ENCODE measurements around the gene PSMB11. TPM values are rescaled to one million over a fixed set of nuclear protein-coding genes. Genes with fewer than 3 reads are reported as not detected.

Gene PSMB11
- total and polyA plus RNA-seq, 2 donors (not counting 3 experiments of a cell fraction or from before 2014, with no cell fraction given), result not detected

DNA sequence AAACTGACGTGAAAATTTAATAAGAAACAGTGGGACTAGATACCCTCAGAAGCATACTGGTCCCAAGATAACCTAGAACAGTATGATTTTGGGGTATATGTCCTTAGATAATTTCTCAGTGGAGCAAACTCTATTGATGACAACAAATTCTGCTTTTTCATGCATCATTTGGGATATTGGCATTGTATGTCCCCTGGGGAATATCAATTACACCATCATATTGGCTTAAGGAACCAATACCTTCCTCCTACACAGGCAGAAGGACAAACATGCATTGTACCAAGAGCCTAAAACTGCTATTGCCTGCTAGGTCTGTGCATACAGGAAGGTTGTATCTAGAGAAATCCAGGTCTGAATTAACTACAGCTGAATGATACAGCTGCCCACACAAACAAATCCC is 32.9 kb downstream of the PSMB11 start:
- Histone ChIP-seq H3K9ac (replicated peaks; ENCODE audit: extremely low read depth, insufficient read depth, low read length) (no peak overlapping the region), H3K4me1 (ENCODE audit: control insufficient read depth, extremely low read depth, insufficient read depth, low read length) (peaks cover 34% of the 10 kb centered on the region), H3K4me3 (replicated peaks in 1 of 3; ENCODE audit: insufficient read depth in 1 of 3, low read depth in 1 of 3, low read length in 3 of 3) (no peak overlapping the region), H3K9me3 (replicated peaks; ENCODE audit: control insufficient read depth, insufficient read depth, low read length) (no peaks in the 10 kb centered on the region), H3K9me1 (replicated peaks; ENCODE audit: control insufficient read depth, extremely low read depth, insufficient read depth, low read length) (no peaks in the 10 kb centered on the region), H3K4me2 (ENCODE audit: insufficient read depth, low read length) (no peak overlapping the region), H3K79me2 (ENCODE audit: control insufficient read depth, insufficient read depth, low read length) (peaks cover 22% of the 10 kb centered on the region), H2AFZ (ENCODE audit: low read depth, low read length) (no peak overlapping the region), H4K20me1 (replicated peaks; ENCODE audit: control insufficient read depth, extremely low read depth, insufficient read depth, low read length) (no peaks in the 10 kb centered on the region), H3K27me3 (ENCODE audit: control insufficient read depth in 2 of 2, insufficient read depth in 2 of 2, low read length in 2 of 2) (no peaks in the 10 kb centered on the region), H3K36me3 (ENCODE audit: control insufficient read depth in 2 of 2, extremely low read depth in 1 of 2, insufficient read depth in 2 of 2, low read length in 2 of 2) (peaks cover 32 to 35% of the 10 kb centered on the region in 2 experiments), H3K27ac (ENCODE audit: insufficient read depth, low read depth, low read length) (no peak overlapping the region)
- no peak for TF ChIP-seq EZH2 (IDR thresholded peaks at IDR 0.05; ENCODE audit: borderline replicate concordance, low read depth, low read length, severe bottlenecking)
- TF ChIP-seq, protein P1, sequence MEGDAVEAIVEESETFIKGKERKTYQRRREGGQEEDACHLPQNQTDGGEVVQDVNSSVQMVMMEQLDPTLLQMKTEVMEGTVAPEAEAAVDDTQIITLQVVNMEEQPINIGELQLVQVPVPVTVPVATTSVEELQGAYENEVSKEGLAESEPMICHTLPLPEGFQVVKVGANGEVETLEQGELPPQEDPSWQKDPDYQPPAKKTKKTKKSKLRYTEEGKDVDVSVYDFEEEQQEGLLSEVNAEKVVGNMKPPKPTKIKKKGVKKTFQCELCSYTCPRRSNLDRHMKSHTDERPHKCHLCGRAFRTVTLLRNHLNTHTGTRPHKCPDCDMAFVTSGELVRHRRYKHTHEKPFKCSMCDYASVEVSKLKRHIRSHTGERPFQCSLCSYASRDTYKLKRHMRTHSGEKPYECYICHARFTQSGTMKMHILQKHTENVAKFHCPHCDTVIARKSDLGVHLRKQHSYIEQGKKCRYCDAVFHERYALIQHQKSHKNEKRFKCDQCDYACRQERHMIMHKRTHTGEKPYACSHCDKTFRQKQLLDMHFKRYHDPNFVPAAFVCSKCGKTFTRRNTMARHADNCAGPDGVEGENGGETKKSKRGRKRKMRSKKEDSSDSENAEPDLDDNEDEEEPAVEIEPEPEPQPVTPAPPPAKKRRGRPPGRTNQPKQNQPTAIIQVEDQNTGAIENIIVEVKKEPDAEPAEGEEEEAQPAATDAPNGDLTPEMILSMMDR (IDR thresholded peaks at IDR 0.05; ENCODE audit: extremely low read depth in 1 of 2, insufficient read depth in 1 of 2, low read depth in 1 of 2, low read length in 2 of 2), result no peak
- TF ChIP-seq FOS (IDR thresholded peaks at IDR 0.05; ENCODE audit: borderline replicate concordance, insufficient read depth, low read length), result no peak
- TF ChIP-seq GATA2 (IDR thresholded peaks at IDR 0.05; ENCODE audit: insufficient read depth, insufficient read length, low read depth, low read length), result no peak
- TF ChIP-seq JUN (IDR thresholded peaks at IDR 0.05; ENCODE audit: borderline replicate concordance, insufficient read depth, insufficient read length, low read depth), result no peak
- no peak for TF ChIP-seq MYC (IDR thresholded peaks at IDR 0.05; ENCODE audit: low read depth, low read length)
- TF ChIP-seq MAX (IDR thresholded peaks at IDR 0.05; ENCODE audit: insufficient read depth, insufficient read length), result no peak
- no peak for TF ChIP-seq POLR2AphosphoS5 (IDR thresholded peaks at IDR 0.05; ENCODE audit: insufficient read depth, low read depth, low read length)
- TF ChIP-seq POLR2A (IDR thresholded peaks at IDR 0.05; ENCODE audit: low read depth, low read length), result no peak
- intact Hi-C loops (cut with micrococcal nuclease), result no loop called here
- BruUV-seq (replicated peaks), result no TSS peak
- FAIRE-seq, result no peak
- no peak for DNase-seq (ENCODE audit: low read depth, low spot score)
- dilution Hi-C loops (cut with MboI; ENCODE audit: extremely low pct_ligation_motif_present, low sequenced_read_pairs), result no loop called here
- ChIA-PET POLR2A (no interaction called here), CTCF (interaction anchor here (0.7 to 5.1 kb wide), 3 partner anchors 20 to 45 kb away, joined by 3 to 46 read pairs (median 5); partner anchors contain the start of genes ACIN1 and CEBPE)
